SKM-1 (cell line): ENCODE measurements around the gene IFNL4.
A peak's percentile ranks its signal among the peaks of the same experiment; 100 is the strongest.
"Not testable (repeated sequence)": the region's sequence is repeated elsewhere in the genome, so short reads cannot be mapped to it uniquely, and the experiment has no call there.

Experiments
- DNase-seq: peaks from one replicate; lab custom pipeline; 2025; ENCODE audit not compliant: unreplicated experiment; lab: John Stamatoyannopoulos, UW

The IFNL4 gene

GRCh38 chr19:39230096-39230764, 18.4 kb downstream of the IFNL4 start:
- no peak for DNase-seq

- DNase-seq = no peak
Measured at GRCh38 chr19:39224910-39225309, 23.7 kb downstream of the IFNL4 start.

- DNase-seq = no peak
Measured at GRCh38 chr19:39223703-39224279, 24.9 kb downstream of the IFNL4 start.

GRCh38 chr19:39219108-39219507, 29.5 kb downstream of the IFNL4 start:
- DNase-seq = not testable (repeated sequence)

GRCh38 chr19:39218230-39219007, 30.2 kb downstream of the IFNL4 start:
- no peak for DNase-seq

GRCh38 chr19:39217094-39217493, 31.6 kb downstream of the IFNL4 start:
- no peak for DNase-seq

GRCh38 chr19:39215323-39215722, 33.3 kb downstream of the IFNL4 start:
- not testable (repeated sequence) for DNase-seq

GRCh38 chr19:39212375-39212742, 36.3 kb downstream of the IFNL4 start:
- DNase-seq = peak; percentile 23

- DNase-seq = no peak
Measured at GRCh38 chr19:39211731-39212374, 36.8 kb downstream of the IFNL4 start.

- DNase-seq = no peak
Measured at GRCh38 chr19:39209196-39209595, 39.5 kb downstream of the IFNL4 start.

- no peak for DNase-seq
Measured at GRCh38 chr19:39208175-39208795, 40.4 kb downstream of the IFNL4 start.

- DNase-seq = no peak
Measured at GRCh38 chr19:39207293-39207836, 41.3 kb downstream of the IFNL4 start.

- DNase-seq = no peak
Measured at GRCh38 chr19:39206122-39206521, 42.5 kb downstream of the IFNL4 start.

GRCh38 chr19:39205449-39205764, 43.2 kb downstream of the IFNL4 start:
- DNase-seq = no peak

- DNase-seq = no peak
Measured at GRCh38 chr19:39203372-39204341, 45.0 kb downstream of the IFNL4 start, which contains the start of gene SYCN. TSS of gene SYCN (minus strand) at chr19:39204263. CDS start at chr19:39204254, 9 bp downstream.

GRCh38 chr19:39202998-39203355, 45.7 kb downstream of the IFNL4 start:
- DNase-seq = no peak

GRCh38 chr19:39200803-39201115, 47.9 kb downstream of the IFNL4 start:
- no peak for DNase-seq

GRCh38 chr19:39200066-39200802, 48.4 kb downstream of the IFNL4 start:
- no peak for DNase-seq

GRCh38 chr19:39199025-39199424, 49.6 kb downstream of the IFNL4 start:
- DNase-seq = no peak
